Upper lobe of right lung (tissue), 1 donor: Measurements from ENCODE around the gene SPESP1. TPM values are rescaled to one million over a fixed set of nuclear protein-coding genes. Genes with fewer than 3 reads are reported as not detected.

Experiments
- ATAC-seq: fragments of 200-7000 bp; cut with Tn5 transposase; one replicate; pipeline ENCODE4 v1.9.1; 2020; ENCODE audit warnings: mild to moderate bottlenecking, moderate library complexity
- DNase-seq: peaks from one replicate; pipeline ENCODE4 v3.0.0-alpha.2; 2020
- H3K27ac ChIP-seq: fragments of 200-600 bp; one replicate; pipeline ENCODE4 v1.8.0; 2022
- H3K27me3 ChIP-seq: fragments of 200-600 bp; one replicate; pipeline ENCODE4 v1.8.0; 2022; ENCODE audit warnings: mild to moderate bottlenecking
- H3K36me3 ChIP-seq: fragments of 200-600 bp; one replicate; pipeline ENCODE4 v1.8.0; 2022
- H3K4me1 ChIP-seq: fragments of 200-600 bp; one replicate; pipeline ENCODE4 v1.8.0; 2022
- H3K4me3 ChIP-seq: fragments of 200-600 bp; one replicate; pipeline ENCODE4 v1.8.0; 2022; ENCODE audit warnings: mild to moderate bottlenecking
- H3K9me3 ChIP-seq: fragments of 200-600 bp; one replicate; pipeline ENCODE4 v1.8.0; 2022
- CTCF ChIP-seq: fragments of 200-600 bp; IDR thresholded peaks from one replicate; pipeline ENCODE4 v1.8.0; 2022; ENCODE audit warnings: antibody characterized with exemption
- intact Hi-C: fragments of 100-400 bp; cut with DNase I; formaldehyde crosslinking; loops from one replicate; pipeline ENCODE4 v1.11.0; 2022
- total RNA-seq: library from RNA; stranded (reverse); fragmentation: NEBNext Ultra II Directional; extraction: Animal tissue kit (Norgen Biotek cat#: 25700); gene quantifications from one replicate; pipeline ENCODE4 v1.2.1, GENCODE V29; 2021
- donor health status: DM: no; HTN: yes; CAD: no; lungs with severe emphysema.

Gene SPESP1
- total RNA-seq, 1 donor from 2014 or later: 1.2 TPM

GRCh38 chr15:68993276-68993675, 63.0 kb downstream of the SPESP1 start:
- intact Hi-C loops: no loop called here
- no peak for TF ChIP-seq CTCF

GRCh38 chr15:68994149-68994548, 63.8 kb downstream of the SPESP1 start:
- no peak for TF ChIP-seq CTCF
- no peak for ATAC-seq

More at GRCh38 chr15:68993276-68993675, 63.0 kb downstream of the SPESP1 start:
- H3K4me1 ChIP-seq: no peaks in the 10 kb centered on the region
- H3K27ac ChIP-seq: no peak overlapping the region
- H3K36me3 ChIP-seq: no peaks in the 10 kb centered on the region
- no peak overlapping the region for H3K4me3 ChIP-seq
- no peak for ATAC-seq
- DNase-seq: no peak
- no peaks in the 10 kb centered on the region for H3K27me3 ChIP-seq
- no peaks in the 10 kb centered on the region for H3K9me3 ChIP-seq

GRCh38 chr15:68994981-68995761, 64.8 kb downstream of the SPESP1 start:
- no peaks in the 10 kb centered on the region for H3K27me3 ChIP-seq
- no peak overlapping the region for H3K27ac ChIP-seq
- H3K36me3 ChIP-seq: no peaks in the 10 kb centered on the region
- H3K9me3 ChIP-seq: no peaks in the 10 kb centered on the region
- ATAC-seq: no peak
- no peak overlapping the region for H3K4me3 ChIP-seq
- DNase-seq: no peak
- H3K4me1 ChIP-seq: no peaks in the 10 kb centered on the region
- intact Hi-C loops: no loop called here
- no peak for TF ChIP-seq CTCF

More at GRCh38 chr15:68994149-68994548, 63.8 kb downstream of the SPESP1 start:
- no peak overlapping the region for H3K4me3 ChIP-seq
- no peaks in the 10 kb centered on the region for H3K27me3 ChIP-seq
- intact Hi-C loops: no loop called here
- H3K36me3 ChIP-seq: no peaks in the 10 kb centered on the region
- H3K4me1 ChIP-seq: no peaks in the 10 kb centered on the region
- no peaks in the 10 kb centered on the region for H3K9me3 ChIP-seq
- no peak for DNase-seq
- no peak overlapping the region for H3K27ac ChIP-seq

Other genes starting within 250 kb of the SPESP1 start
- gene ANP32A, start 109.6 kb upstream of the SPESP1 start, total RNA-seq: 114 TPM
- gene NOX5, start 84.2 kb downstream of the SPESP1 start, total RNA-seq: 0.14 TPM
- gene GLCE, start 230.1 kb downstream of the SPESP1 start, total RNA-seq: 23.8 TPM